ENCODE data around the gene QRICH2.
"Not testable (repeated sequence)": the region's sequence is repeated elsewhere in the genome, so short reads cannot be mapped to it uniquely, and the experiment has no call there.

The QRICH2 gene

GRCh38 chr17:76317535-76317934, 9.5 kb upstream of the QRICH2 start:
- H3K36me3 ChIP-seq (ENCODE audit: control insufficient read depth, insufficient read depth, low read length) = peaks cover 7% of the 10 kb centered on the region

GRCh38 chr17:76314392-76315227, 6.5 kb upstream of the QRICH2 start:
- H3K9me3 ChIP-seq (ENCODE audit: control insufficient read depth, low read length) = no peaks in the 10 kb centered on the region
- peaks cover 10% of the 10 kb centered on the region for H3K36me3 ChIP-seq (ENCODE audit: control insufficient read depth, insufficient read depth, low read length)
- no peak overlapping the region for H3K9ac ChIP-seq (ENCODE audit: low read length)
- no peaks in the 10 kb centered on the region for H3K27me3 ChIP-seq (ENCODE audit: control insufficient read depth, insufficient read depth, low read length)
- H3K4me1 ChIP-seq (ENCODE audit: control insufficient read depth, insufficient read depth, low read length) = no peaks in the 10 kb centered on the region
- no peak overlapping the region for H3K4me3 ChIP-seq (ENCODE audit: low read length)

More at GRCh38 chr17:76317535-76317934, 9.5 kb upstream of the QRICH2 start:
- Histone ChIP-seq H3K9ac (ENCODE audit: low read length) (no peak overlapping the region), H3K4me3 (ENCODE audit: low read length) (no peak overlapping the region), H3K27me3 (ENCODE audit: control insufficient read depth, insufficient read depth, low read length) (no peaks in the 10 kb centered on the region), H3K9me3 (ENCODE audit: control insufficient read depth, low read length) (no peaks in the 10 kb centered on the region), H3K4me1 (ENCODE audit: control insufficient read depth, insufficient read depth, low read length) (no peaks in the 10 kb centered on the region)

- no peak overlapping the region for H3K4me3 ChIP-seq (ENCODE audit: low read length)
- no peaks in the 10 kb centered on the region for H3K27me3 ChIP-seq (ENCODE audit: control insufficient read depth, insufficient read depth, low read length)
- H3K9me3 ChIP-seq (ENCODE audit: control insufficient read depth, low read length) = no peaks in the 10 kb centered on the region
- H3K36me3 ChIP-seq (ENCODE audit: control insufficient read depth, insufficient read depth, low read length) = peaks cover 10% of the 10 kb centered on the region
- H3K4me1 ChIP-seq (ENCODE audit: control insufficient read depth, insufficient read depth, low read length) = no peaks in the 10 kb centered on the region
- no peak overlapping the region for H3K9ac ChIP-seq (ENCODE audit: low read length)
Measured at GRCh38 chr17:76312735-76313134, 4.7 kb upstream of the QRICH2 start.

- H3K9ac ChIP-seq (ENCODE audit: low read length) = no peak overlapping the region
- peaks cover 10% of the 10 kb centered on the region for H3K36me3 ChIP-seq (ENCODE audit: control insufficient read depth, insufficient read depth, low read length)
- no peak overlapping the region for H3K4me3 ChIP-seq (ENCODE audit: low read length)
- no peaks in the 10 kb centered on the region for H3K4me1 ChIP-seq (ENCODE audit: control insufficient read depth, insufficient read depth, low read length)
- H3K27me3 ChIP-seq (ENCODE audit: control insufficient read depth, insufficient read depth, low read length) = no peaks in the 10 kb centered on the region
- no peaks in the 10 kb centered on the region for H3K9me3 ChIP-seq (ENCODE audit: control insufficient read depth, low read length)
Measured at GRCh38 chr17:76309461-76309860, 1.4 kb upstream of the QRICH2 start.

- H3K9me3 ChIP-seq (ENCODE audit: control insufficient read depth, low read length) = no peaks in the 10 kb centered on the region
- H3K9ac ChIP-seq (ENCODE audit: low read length) = no peak overlapping the region
- no peaks in the 10 kb centered on the region for H3K4me1 ChIP-seq (ENCODE audit: control insufficient read depth, insufficient read depth, low read length)
- H3K4me3 ChIP-seq (ENCODE audit: low read length) = no peak overlapping the region
- H3K27me3 ChIP-seq (ENCODE audit: control insufficient read depth, insufficient read depth, low read length) = no peaks in the 10 kb centered on the region
- H3K36me3 ChIP-seq (ENCODE audit: control insufficient read depth, insufficient read depth, low read length) = peaks cover 2% of the 10 kb centered on the region
Measured at GRCh38 chr17:76307299-76307965, 644 bp downstream of the QRICH2 start.

GRCh38 chr17:76305135-76305454, 3.0 kb downstream of the QRICH2 start:
- not testable (repeated sequence) for H3K4me1 ChIP-seq (ENCODE audit: control insufficient read depth, insufficient read depth, low read length); H3K27me3 ChIP-seq (ENCODE audit: control insufficient read depth, insufficient read depth, low read length); H3K4me3 ChIP-seq (ENCODE audit: low read length); H3K9ac ChIP-seq (ENCODE audit: low read length); H3K36me3 ChIP-seq (ENCODE audit: control insufficient read depth, insufficient read depth, low read length); H3K9me3 ChIP-seq (ENCODE audit: control insufficient read depth, low read length)

- H3K9me3 ChIP-seq (ENCODE audit: control insufficient read depth, low read length) = no peaks in the 10 kb centered on the region
- H3K9ac ChIP-seq (ENCODE audit: low read length) = no peak overlapping the region
- H3K4me1 ChIP-seq (ENCODE audit: control insufficient read depth, insufficient read depth, low read length) = no peaks in the 10 kb centered on the region
- H3K27me3 ChIP-seq (ENCODE audit: control insufficient read depth, insufficient read depth, low read length) = no peaks in the 10 kb centered on the region
- H3K4me3 ChIP-seq (ENCODE audit: low read length) = no peak overlapping the region
- no peaks in the 10 kb centered on the region for H3K36me3 ChIP-seq (ENCODE audit: control insufficient read depth, insufficient read depth, low read length)
Measured at GRCh38 chr17:76304226-76305134, 3.6 kb downstream of the QRICH2 start.

GRCh38 chr17:76297436-76297835, 10.6 kb downstream of the QRICH2 start:
- no peak overlapping the region for H3K4me3 ChIP-seq (ENCODE audit: low read length)
- no peaks in the 10 kb centered on the region for H3K4me1 ChIP-seq (ENCODE audit: control insufficient read depth, insufficient read depth, low read length)
- H3K9me3 ChIP-seq (ENCODE audit: control insufficient read depth, low read length) = no peaks in the 10 kb centered on the region
- H3K9ac ChIP-seq (ENCODE audit: low read length) = no peak overlapping the region
- no peaks in the 10 kb centered on the region for H3K36me3 ChIP-seq (ENCODE audit: control insufficient read depth, insufficient read depth, low read length)
- H3K27me3 ChIP-seq (ENCODE audit: control insufficient read depth, insufficient read depth, low read length) = no peaks in the 10 kb centered on the region

- no peaks in the 10 kb centered on the region for H3K36me3 ChIP-seq (ENCODE audit: control insufficient read depth, insufficient read depth, low read length)
- no peak overlapping the region for H3K9ac ChIP-seq (ENCODE audit: low read length)
- H3K9me3 ChIP-seq (ENCODE audit: control insufficient read depth, low read length) = no peaks in the 10 kb centered on the region
- no peaks in the 10 kb centered on the region for H3K4me1 ChIP-seq (ENCODE audit: control insufficient read depth, insufficient read depth, low read length)
- H3K4me3 ChIP-seq (ENCODE audit: low read length) = no peak overlapping the region
- no peaks in the 10 kb centered on the region for H3K27me3 ChIP-seq (ENCODE audit: control insufficient read depth, insufficient read depth, low read length)
Measured at GRCh38 chr17:76296889-76297288, 11.2 kb downstream of the QRICH2 start.

GRCh38 chr17:76296186-76296585, 11.9 kb downstream of the QRICH2 start:
- Histone ChIP-seq H3K4me3 (ENCODE audit: low read length) (no peak overlapping the region), H3K9ac (ENCODE audit: low read length) (no peak overlapping the region), H3K9me3 (ENCODE audit: control insufficient read depth, low read length) (no peaks in the 10 kb centered on the region), H3K36me3 (ENCODE audit: control insufficient read depth, insufficient read depth, low read length) (no peaks in the 10 kb centered on the region), H3K27me3 (ENCODE audit: control insufficient read depth, insufficient read depth, low read length) (no peaks in the 10 kb centered on the region), H3K4me1 (ENCODE audit: control insufficient read depth, insufficient read depth, low read length) (no peaks in the 10 kb centered on the region)

- Histone ChIP-seq H3K27me3 (ENCODE audit: control insufficient read depth, insufficient read depth, low read length) (no peaks in the 10 kb centered on the region), H3K4me3 (ENCODE audit: low read length) (no peak overlapping the region), H3K9ac (ENCODE audit: low read length) (no peak overlapping the region), H3K36me3 (ENCODE audit: control insufficient read depth, insufficient read depth, low read length) (no peaks in the 10 kb centered on the region), H3K9me3 (ENCODE audit: control insufficient read depth, low read length) (no peaks in the 10 kb centered on the region), H3K4me1 (ENCODE audit: control insufficient read depth, insufficient read depth, low read length) (no peaks in the 10 kb centered on the region)
Measured at GRCh38 chr17:76293106-76293505, 15.0 kb downstream of the QRICH2 start.

- no peaks in the 10 kb centered on the region for H3K4me1 ChIP-seq (ENCODE audit: control insufficient read depth, insufficient read depth, low read length)
- H3K4me3 ChIP-seq (ENCODE audit: low read length) = no peak overlapping the region
- no peak overlapping the region for H3K9ac ChIP-seq (ENCODE audit: low read length)
- no peaks in the 10 kb centered on the region for H3K9me3 ChIP-seq (ENCODE audit: control insufficient read depth, low read length)
- H3K27me3 ChIP-seq (ENCODE audit: control insufficient read depth, insufficient read depth, low read length) = no peaks in the 10 kb centered on the region
- H3K36me3 ChIP-seq (ENCODE audit: control insufficient read depth, insufficient read depth, low read length) = no peaks in the 10 kb centered on the region
Measured at GRCh38 chr17:76292567-76292966, 15.5 kb downstream of the QRICH2 start.
